T-helper 9 cell (primary cell): ENCODE results near the gene WDR7.

Source experiments
- DNase-seq: peaks from one replicate; pipeline ENCODE4 v3.0.0-alpha.2; 2020

The WDR7 gene

DNA sequence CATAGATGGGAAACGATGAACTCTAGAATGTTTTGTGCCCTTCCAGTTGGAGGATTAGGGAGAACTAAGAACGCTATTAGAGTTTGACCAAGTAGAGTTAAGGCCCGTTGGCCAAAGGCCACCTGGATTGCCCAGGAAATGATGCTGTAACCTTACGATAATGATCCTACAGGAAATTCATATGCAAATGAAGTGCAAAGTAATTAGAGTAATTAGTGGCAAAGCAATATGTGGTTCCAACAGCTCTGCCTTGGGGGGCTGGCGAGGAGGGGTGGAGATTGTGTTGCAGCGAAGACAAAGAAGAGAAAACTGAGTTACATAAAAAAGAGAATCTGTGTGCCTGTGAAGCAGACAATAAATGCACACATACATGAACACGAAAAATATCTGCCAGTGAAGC, 434.2 kb downstream of the WDR7 start:
- no peak for DNase-seq

DNA sequence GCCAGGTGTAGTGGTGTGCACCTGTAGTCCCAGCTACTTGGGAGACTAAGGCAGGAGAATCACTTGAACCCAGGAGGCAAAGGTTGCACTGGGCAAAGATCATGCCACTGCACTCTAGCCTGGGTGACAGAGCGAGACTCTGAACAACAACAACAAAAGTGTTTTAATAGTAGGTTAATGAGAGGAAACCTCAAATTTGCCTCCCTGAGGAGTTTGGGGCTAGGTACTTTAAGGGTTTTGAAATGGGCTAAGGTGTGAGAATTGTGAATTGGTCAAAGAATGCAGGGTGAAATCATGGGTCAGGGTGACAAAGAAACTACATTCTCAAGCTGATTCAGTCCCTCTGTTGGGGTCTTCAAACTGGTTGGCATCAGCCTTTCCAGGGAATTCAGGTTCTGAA, 435.0 kb downstream of the WDR7 start:
- no peak for DNase-seq
